K562 (cell line): Measurements from ENCODE around the gene HBG1.

ENCODE experiments used
- CTCF ChIP-seq, 3 experiments: IDR thresholded peaks in 2 of 3; conservative IDR thresholded peaks in 1 of 3; 2 replicates each; pipeline ENCODE4 v1.5.1; 2011 to 2012; ENCODE audit warnings: low read length in 3 of 3, mild to moderate bottlenecking in 3 of 3, control low read depth in 2 of 3, improper control_type of control experiment in 1 of 3, inconsistent platforms in 1 of 3, low read depth in 1 of 3, mixed read lengths in 1 of 3, moderate library complexity in 1 of 3; ENCODE audit not compliant: insufficient read depth in 2 of 3
- E2F1 ChIP-seq: sonication (generic); formaldehyde crosslinking; IDR thresholded peaks from 2 replicates; pipeline ENCODE4 v1.8.1; 2023; ENCODE audit warnings: mild to moderate bottlenecking, missing genetic modification reagents, moderate library complexity
- JUN ChIP-seq, 2 experiments: sonication (generic) in 1 of 2; formaldehyde crosslinking in 1 of 2; IDR thresholded peaks; 2 replicates each; pipeline versions ENCODE4 v1.6.1 to v1.8.0; 2012 to 2022; ENCODE audit warnings: borderline replicate concordance in 2 of 2, mild to moderate bottlenecking in 2 of 2, improper control_type of control experiment in 1 of 2, low read depth in 1 of 2, low read length in 1 of 2, missing genetic modification reagents in 1 of 2
- MEF2A ChIP-seq: IDR thresholded peaks from 2 replicates; pipeline ENCODE4 v1.6.1; 2011; ENCODE audit warnings: low read depth, mild to moderate bottlenecking, low read length, moderate library complexity; ENCODE audit not compliant: control insufficient read depth
- MXD1 ChIP-seq: fragments of 250-450 bp; sonication (Bioruptor Pico); IDR thresholded peaks from 2 replicates; pipeline ENCODE4 v1.8.0; 2021; ENCODE audit warnings: borderline replicate concordance, mild to moderate bottlenecking, moderate library complexity; ENCODE audit not compliant: poor library complexity, severe bottlenecking
- PATZ1 ChIP-seq: fragments of 250-450 bp; sonication (Bioruptor Pico); IDR thresholded peaks from 2 replicates; pipeline ENCODE4 v1.5.0; 2020; ENCODE audit warnings: mild to moderate bottlenecking, borderline replicate concordance
- RFX5 ChIP-seq: IDR thresholded peaks from 2 replicates; pipeline ENCODE4 v1.6.1; 2011; ENCODE audit warnings: low read depth, mild to moderate bottlenecking, improper control_type of control experiment, low read length
- SREBF2 ChIP-seq: sonication (generic); formaldehyde crosslinking; IDR thresholded peaks from 2 replicates; pipeline ENCODE4 v1.4.0; 2020; ENCODE audit warnings: mild to moderate bottlenecking, missing genetic modification reagents
- STAT6 ChIP-seq: sonication (generic); formaldehyde crosslinking; IDR thresholded peaks from 2 replicates; pipeline ENCODE4 v1.8.1; 2023; ENCODE audit warnings: mild to moderate bottlenecking, missing genetic modification reagents
- TAF1 ChIP-seq: IDR thresholded peaks from 2 replicates; pipeline ENCODE4 v1.6.1; 2011; ENCODE audit warnings: mild to moderate bottlenecking, low read length, moderate library complexity; ENCODE audit not compliant: insufficient read depth, control insufficient read depth, severe bottlenecking; ENCODE audit errors: extremely low read depth
- ZKSCAN8 ChIP-seq: fragments of 200-800 bp; sonication (Bioruptor generic); IDR thresholded peaks from 2 replicates; pipeline ENCODE4 v1.6.1; 2016; ENCODE audit warnings: missing genetic modification characterization, missing compliant biosample characterization
- ZNF445 ChIP-seq: fragments of 250-450 bp; sonication (Bioruptor Pico); IDR thresholded peaks from 2 replicates; pipeline ENCODE4 v1.4.0; 2020; ENCODE audit warnings: low read depth, mild to moderate bottlenecking, moderate library complexity

GRCh38 chr11:5277807-5278382 lies 28.2 kb upstream of the HBG1 start:
- TF ChIP-seq STAT6 (no peak), JUN (IDR thresholded peaks at IDR 0.05; ENCODE audit: borderline replicate concordance, low read depth, low read length) (no peak), JUN (CRISPR knock-in tag; IDR thresholded peaks at IDR 0.05; ENCODE audit: borderline replicate concordance) (no peak), E2F1 (CRISPR knock-in tag) (no peak), CTCF (IDR thresholded peaks at IDR 0.05 in 2 of 3, conservative IDR thresholded peaks at IDR 0.05 in 1 of 3; ENCODE audit: insufficient read depth in 2 of 3, low read depth in 1 of 3, low read length in 3 of 3) (no peak), MEF2A (no peak), MXD1 (CRISPR knock-in tag) (no peak), RFX5 (no peak), TAF1 (no peak), SREBF2 (CRISPR knock-in tag) (no peak), ZNF445 (no peak), ZKSCAN8 (CRISPR knock-in tag) (no peak), PATZ1 (CRISPR knock-in tag) (no peak)
